ENCODE measurements around the gene ZNF217. TPM values are rescaled to one million over a fixed set of nuclear protein-coding genes. Genes with fewer than 3 reads are reported as not detected.
"Not testable (repeated sequence)": the region's sequence is repeated elsewhere in the genome, so short reads cannot be mapped to it uniquely, and the experiment has no call there.

The ZNF217 gene
- total RNA-seq, 2 donors from 2014 or later, result 52.7 to 54.2 TPM

GRCh38 chr20:53562104-53562764 lies 31.4 kb downstream of the ZNF217 start:
- H3K27ac Mint-ChIP-seq, result not testable (repeated sequence)

GRCh38 chr20:53561505-53561904 lies 32.1 kb downstream of the ZNF217 start:
- peaks cover 56% of the 10 kb centered on the region for H3K36me3 Mint-ChIP-seq (ENCODE audit: low read depth)
- no peak for ATAC-seq (replicated peaks)
- no peaks in the 10 kb centered on the region for H3K27me3 Mint-ChIP-seq
- H3K4me1 Mint-ChIP-seq, result no peaks in the 10 kb centered on the region
- H3K9me3 Mint-ChIP-seq, result no peaks in the 10 kb centered on the region
- H3K4me3 Mint-ChIP-seq, result no peak overlapping the region
- H3K27ac Mint-ChIP-seq, result no peak overlapping the region

More at GRCh38 chr20:53562104-53562764, 31.4 kb downstream of the ZNF217 start:
- not testable (repeated sequence) for H3K27me3 Mint-ChIP-seq; H3K4me3 Mint-ChIP-seq; H3K4me1 Mint-ChIP-seq; ATAC-seq (replicated peaks); H3K9me3 Mint-ChIP-seq
- H3K36me3 Mint-ChIP-seq (ENCODE audit: low read depth), result peaks cover 58% of the 10 kb centered on the region

GRCh38 chr20:53559816-53560215 lies 33.8 kb downstream of the ZNF217 start:
- H3K9me3 Mint-ChIP-seq, result no peaks in the 10 kb centered on the region
- H3K36me3 Mint-ChIP-seq (ENCODE audit: low read depth), result peaks cover 40% of the 10 kb centered on the region
- peak overlapping the region; percentile 59 for H3K27ac Mint-ChIP-seq
- no peaks in the 10 kb centered on the region for H3K4me1 Mint-ChIP-seq
- ATAC-seq (replicated peaks), result no peak
- no peak overlapping the region for H3K4me3 Mint-ChIP-seq
- H3K27me3 Mint-ChIP-seq, result no peaks in the 10 kb centered on the region

- Mint-ChIP-seq H3K27me3 (no peaks in the 10 kb centered on the region), H3K27ac (no peak overlapping the region)
These were observed 36.5 kb downstream of the ZNF217 start for GRCh38 chr20:53557130-53557529.

GRCh38 chr20:53556267-53556897 lies 37.3 kb downstream of the ZNF217 start:
- H3K27me3 Mint-ChIP-seq, result no peaks in the 10 kb centered on the region
- ATAC-seq (replicated peaks), result no peak
- peaks cover 30% of the 10 kb centered on the region for H3K36me3 Mint-ChIP-seq (ENCODE audit: low read depth)
- H3K4me1 Mint-ChIP-seq, result no peaks in the 10 kb centered on the region
- H3K9me3 Mint-ChIP-seq, result no peaks in the 10 kb centered on the region
- no peak overlapping the region for H3K27ac Mint-ChIP-seq
- no peak overlapping the region for H3K4me3 Mint-ChIP-seq

More at GRCh38 chr20:53557130-53557529, 36.5 kb downstream of the ZNF217 start:
- no peak for ATAC-seq (replicated peaks)
- Mint-ChIP-seq H3K4me1 (no peaks in the 10 kb centered on the region), H3K36me3 (ENCODE audit: low read depth) (peaks cover 30% of the 10 kb centered on the region), H3K4me3 (no peak overlapping the region), H3K9me3 (no peaks in the 10 kb centered on the region)

GRCh38 chr20:53555816-53556215 lies 37.8 kb downstream of the ZNF217 start:
- ATAC-seq (replicated peaks), result no peak
- no peaks in the 10 kb centered on the region for H3K4me1 Mint-ChIP-seq
- peaks cover 27% of the 10 kb centered on the region for H3K36me3 Mint-ChIP-seq (ENCODE audit: low read depth)
- H3K27ac Mint-ChIP-seq, result no peak overlapping the region
- no peaks in the 10 kb centered on the region for H3K9me3 Mint-ChIP-seq
- H3K4me3 Mint-ChIP-seq, result no peak overlapping the region
- H3K27me3 Mint-ChIP-seq, result no peaks in the 10 kb centered on the region

- H3K9me3 Mint-ChIP-seq, result no peaks in the 10 kb centered on the region
- H3K36me3 Mint-ChIP-seq (ENCODE audit: low read depth), result peaks cover 19% of the 10 kb centered on the region
- H3K4me3 Mint-ChIP-seq, result no peak overlapping the region
- H3K27ac Mint-ChIP-seq, result no peak overlapping the region
- no peaks in the 10 kb centered on the region for H3K4me1 Mint-ChIP-seq
- no peak for ATAC-seq (replicated peaks)
- H3K27me3 Mint-ChIP-seq, result no peaks in the 10 kb centered on the region
These were observed 38.6 kb downstream of the ZNF217 start for GRCh38 chr20:53555081-53555480.

GRCh38 chr20:53552572-53552893 lies 41.1 kb downstream of the ZNF217 start:
- H3K27me3 Mint-ChIP-seq; H3K9me3 Mint-ChIP-seq; ATAC-seq (replicated peaks); H3K36me3 Mint-ChIP-seq (ENCODE audit: low read depth); H3K27ac Mint-ChIP-seq; H3K4me3 Mint-ChIP-seq; H3K4me1 Mint-ChIP-seq: not testable (repeated sequence)

- H3K4me3 Mint-ChIP-seq; H3K36me3 Mint-ChIP-seq (ENCODE audit: low read depth); H3K4me1 Mint-ChIP-seq; ATAC-seq (replicated peaks); H3K9me3 Mint-ChIP-seq; H3K27me3 Mint-ChIP-seq; H3K27ac Mint-ChIP-seq: not testable (repeated sequence)
These were observed 41.7 kb downstream of the ZNF217 start for GRCh38 chr20:53551719-53552571.

GRCh38 chr20:53550280-53551187 lies 43.1 kb downstream of the ZNF217 start:
- H3K4me1 Mint-ChIP-seq, result no peaks in the 10 kb centered on the region
- H3K27ac Mint-ChIP-seq, result no peak overlapping the region
- H3K9me3 Mint-ChIP-seq, result no peaks in the 10 kb centered on the region
- no peak overlapping the region for H3K4me3 Mint-ChIP-seq
- H3K36me3 Mint-ChIP-seq (ENCODE audit: low read depth), result no peaks in the 10 kb centered on the region
- ATAC-seq (replicated peaks), result no peak
- no peaks in the 10 kb centered on the region for H3K27me3 Mint-ChIP-seq

GRCh38 chr20:53547664-53548239 lies 45.9 kb downstream of the ZNF217 start:
- Mint-ChIP-seq H3K9me3 (no peaks in the 10 kb centered on the region), H3K4me3 (no peak overlapping the region), H3K4me1 (no peaks in the 10 kb centered on the region), H3K27ac (no peak overlapping the region), H3K27me3 (no peaks in the 10 kb centered on the region), H3K36me3 (ENCODE audit: low read depth) (no peaks in the 10 kb centered on the region)
- peak; percentile 26 for ATAC-seq (replicated peaks)

- no peak for ATAC-seq (replicated peaks)
- Mint-ChIP-seq H3K9me3 (no peaks in the 10 kb centered on the region), H3K4me3 (no peak overlapping the region), H3K36me3 (ENCODE audit: low read depth) (no peaks in the 10 kb centered on the region), H3K27me3 (no peaks in the 10 kb centered on the region), H3K4me1 (no peaks in the 10 kb centered on the region), H3K27ac (no peak overlapping the region)
These were observed 54.1 kb downstream of the ZNF217 start for GRCh38 chr20:53539516-53539915.

- not testable (repeated sequence) for H3K27ac Mint-ChIP-seq; H3K4me1 Mint-ChIP-seq; H3K4me3 Mint-ChIP-seq; H3K36me3 Mint-ChIP-seq (ENCODE audit: low read depth); H3K27me3 Mint-ChIP-seq; H3K9me3 Mint-ChIP-seq; ATAC-seq (replicated peaks)
These were observed 57.3 kb downstream of the ZNF217 start for GRCh38 chr20:53536382-53536781.

- ATAC-seq (replicated peaks), result no peak
- H3K27me3 Mint-ChIP-seq, result no peaks in the 10 kb centered on the region
- H3K4me1 Mint-ChIP-seq, result no peaks in the 10 kb centered on the region
- no peak overlapping the region for H3K4me3 Mint-ChIP-seq
- no peak overlapping the region for H3K27ac Mint-ChIP-seq
- no peaks in the 10 kb centered on the region for H3K9me3 Mint-ChIP-seq
- no peaks in the 10 kb centered on the region for H3K36me3 Mint-ChIP-seq (ENCODE audit: low read depth)
These were observed 57.8 kb downstream of the ZNF217 start for GRCh38 chr20:53535878-53536277.
